HEK293 (cell line): ENCODE measurements around the gene ARHGAP15.
A peak's percentile ranks its signal among the peaks of the same experiment; 100 is the strongest.

ENCODE experiments used
- CTCF ChIA-PET: fragments of 350-600 bp; formaldehyde crosslinking; extraction: SDS; loops from one replicate; lab custom pipeline; 2021; ENCODE audit warnings: antibody characterized with exemption; lab: Yijun Ruan, JAX
- POLR2A ChIA-PET: fragments of 300-600 bp; formaldehyde crosslinking; extraction: SDS; loops from one replicate; lab custom pipeline; 2020; ENCODE audit warnings: antibody characterized with exemption, inconsistent platforms; lab: Yijun Ruan, JAX
- H3K27ac ChIP-seq: fragments of 200-500 bp; sonication (Bioruptor generic); 2 replicates; pipeline ENCODE4 v1.5.1; 2014; ENCODE audit warnings: low read depth, low read length, control low read depth, inconsistent platforms; ENCODE audit errors: extremely low read depth
- H3K36me3 ChIP-seq, 2 experiments: fragments of 200-500 bp in 1 of 2; sonication (Bioruptor generic) in 1 of 2; 1 replicate in 1 of 2; 2 replicates in 1 of 2; pipeline ENCODE4 v1.5.1; 2014 to 2017; ENCODE audit warnings: inconsistent platforms in 2 of 2, low read length in 2 of 2; ENCODE audit not compliant: control insufficient read depth in 2 of 2, insufficient read depth in 1 of 2
- H3K4me1 ChIP-seq: fragments of 200-500 bp; sonication (Bioruptor generic); 2 replicates; pipeline ENCODE4 v1.5.1; 2014; ENCODE audit warnings: mild to moderate bottlenecking, low read length, inconsistent platforms; ENCODE audit not compliant: control insufficient read depth, insufficient read depth
- H3K4me3 ChIP-seq: 2 replicates; pipeline ENCODE4 v1.5.1; 2011; ENCODE audit warnings: low read depth, mild to moderate bottlenecking, control low read depth, low read length, moderate library complexity
- H3K9me3 ChIP-seq: fragments of 200-500 bp; sonication (Bioruptor generic); 2 replicates; pipeline ENCODE4 v1.5.1; 2014; ENCODE audit warnings: low read depth, low read length, inconsistent platforms; ENCODE audit not compliant: control insufficient read depth, insufficient read depth
- BCL6B ChIP-seq: fragments of 450-650 bp; formaldehyde crosslinking; IDR thresholded peaks from 2 replicates; pipeline ENCODE4 v1.5.1; 2017; ENCODE audit warnings: missing biosample characterization, missing genetic modification characterization
- ELK4 ChIP-seq: IDR thresholded peaks from 2 replicates; pipeline ENCODE4 v1.6.1; 2011; ENCODE audit warnings: mild to moderate bottlenecking, low read depth, low read length, borderline replicate concordance
- GLI4 ChIP-seq: fragments of 450-650 bp; formaldehyde crosslinking; IDR thresholded peaks from 2 replicates; pipeline ENCODE4 v1.5.1; 2016; ENCODE audit warnings: missing biosample characterization, missing genetic modification characterization
- GLIS1 ChIP-seq: fragments of 450-650 bp; formaldehyde crosslinking; IDR thresholded peaks from 2 replicates; pipeline ENCODE4 v1.5.1; 2016; ENCODE audit warnings: missing biosample characterization, missing genetic modification characterization
- KLF10 ChIP-seq: fragments of 450-650 bp; IDR thresholded peaks from 2 replicates; pipeline ENCODE4 v1.5.1; 2018; ENCODE audit warnings: missing biosample characterization, mild to moderate bottlenecking, missing genetic modification characterization
- KLF16 ChIP-seq: fragments of 450-650 bp; formaldehyde crosslinking; IDR thresholded peaks from 2 replicates; pipeline ENCODE4 v1.5.1; 2017; ENCODE audit warnings: missing biosample characterization, missing genetic modification characterization
- KLF9 ChIP-seq: fragments of 450-650 bp; formaldehyde crosslinking; IDR thresholded peaks from 2 replicates; pipeline ENCODE4 v1.5.1; 2016; ENCODE audit warnings: missing biosample characterization, missing genetic modification characterization, low read depth
- ZNF157 ChIP-seq: fragments of 450-650 bp; formaldehyde crosslinking; IDR thresholded peaks from 2 replicates; pipeline ENCODE4 v1.5.1; 2016; ENCODE audit warnings: missing biosample characterization, missing genetic modification characterization
- ZNF248 ChIP-seq: fragments of 450-650 bp; formaldehyde crosslinking; IDR thresholded peaks from 2 replicates; pipeline ENCODE4 v1.5.1; 2017; ENCODE audit warnings: missing biosample characterization, missing genetic modification characterization
- ZNF311 ChIP-seq: fragments of 450-650 bp; formaldehyde crosslinking; IDR thresholded peaks from 2 replicates; pipeline ENCODE4 v1.5.1; 2017; ENCODE audit warnings: missing biosample characterization, missing genetic modification characterization, borderline replicate concordance
- ZNF48 ChIP-seq: fragments of 450-650 bp; formaldehyde crosslinking; IDR thresholded peaks from 2 replicates; pipeline ENCODE4 v1.5.1; 2016; ENCODE audit warnings: missing biosample characterization, missing genetic modification characterization
- ZNF654 ChIP-seq: fragments of 450-650 bp; formaldehyde crosslinking; IDR thresholded peaks from 2 replicates; pipeline ENCODE4 v1.5.1; 2016; ENCODE audit warnings: low read depth, missing biosample characterization, missing genetic modification characterization
- ZNF768 ChIP-seq: fragments of 450-650 bp; formaldehyde crosslinking; IDR thresholded peaks from 2 replicates; pipeline ENCODE4 v1.5.1; 2018; ENCODE audit warnings: missing biosample characterization, mild to moderate bottlenecking, missing genetic modification characterization
- TF ChIP-seq, protein P1 (sequence below): fragments of 450-650 bp; formaldehyde crosslinking; IDR thresholded peaks from 2 replicates; pipeline ENCODE4 v1.5.1; 2016; ENCODE audit warnings: missing biosample characterization, missing genetic modification characterization

The ARHGAP15 gene

GRCh38 chr2:143258126-143258892, 129.1 kb downstream of the ARHGAP15 start (continued):
- TF ChIP-seq ELK4 (no peak), GLIS1 (no peak), ZNF768 (tag by site-specific recombination) (no peak)

GRCh38 chr2:143259368-143259958, 130.2 kb downstream of the ARHGAP15 start:
- Histone ChIP-seq H3K36me3 (no peaks in the 10 kb centered on the region), H3K27ac (no peak overlapping the region), H3K9me3 (no peaks in the 10 kb centered on the region), H3K4me1 (no peaks in the 10 kb centered on the region), H3K4me3 (no peak overlapping the region)
- ChIA-PET POLR2A (no interaction called here), CTCF (interaction anchor here (0.5 to 4.6 kb wide), 40 partner anchors 9 to 1155 kb away, joined by 3 to 68 read pairs (median 4); no protein-coding TSS in a partner anchor)
- TF ChIP-seq ZNF248 (tag by site-specific recombination): no peak
- no peak for TF ChIP-seq ZNF311
- peak; percentile 77 for TF ChIP-seq ZNF654 (tag by site-specific recombination)
- TF ChIP-seq, protein P1, sequence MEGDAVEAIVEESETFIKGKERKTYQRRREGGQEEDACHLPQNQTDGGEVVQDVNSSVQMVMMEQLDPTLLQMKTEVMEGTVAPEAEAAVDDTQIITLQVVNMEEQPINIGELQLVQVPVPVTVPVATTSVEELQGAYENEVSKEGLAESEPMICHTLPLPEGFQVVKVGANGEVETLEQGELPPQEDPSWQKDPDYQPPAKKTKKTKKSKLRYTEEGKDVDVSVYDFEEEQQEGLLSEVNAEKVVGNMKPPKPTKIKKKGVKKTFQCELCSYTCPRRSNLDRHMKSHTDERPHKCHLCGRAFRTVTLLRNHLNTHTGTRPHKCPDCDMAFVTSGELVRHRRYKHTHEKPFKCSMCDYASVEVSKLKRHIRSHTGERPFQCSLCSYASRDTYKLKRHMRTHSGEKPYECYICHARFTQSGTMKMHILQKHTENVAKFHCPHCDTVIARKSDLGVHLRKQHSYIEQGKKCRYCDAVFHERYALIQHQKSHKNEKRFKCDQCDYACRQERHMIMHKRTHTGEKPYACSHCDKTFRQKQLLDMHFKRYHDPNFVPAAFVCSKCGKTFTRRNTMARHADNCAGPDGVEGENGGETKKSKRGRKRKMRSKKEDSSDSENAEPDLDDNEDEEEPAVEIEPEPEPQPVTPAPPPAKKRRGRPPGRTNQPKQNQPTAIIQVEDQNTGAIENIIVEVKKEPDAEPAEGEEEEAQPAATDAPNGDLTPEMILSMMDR (tag by site-specific recombination): peak; percentile 52; the same call in 1 of the 2 replicates

DNA sequence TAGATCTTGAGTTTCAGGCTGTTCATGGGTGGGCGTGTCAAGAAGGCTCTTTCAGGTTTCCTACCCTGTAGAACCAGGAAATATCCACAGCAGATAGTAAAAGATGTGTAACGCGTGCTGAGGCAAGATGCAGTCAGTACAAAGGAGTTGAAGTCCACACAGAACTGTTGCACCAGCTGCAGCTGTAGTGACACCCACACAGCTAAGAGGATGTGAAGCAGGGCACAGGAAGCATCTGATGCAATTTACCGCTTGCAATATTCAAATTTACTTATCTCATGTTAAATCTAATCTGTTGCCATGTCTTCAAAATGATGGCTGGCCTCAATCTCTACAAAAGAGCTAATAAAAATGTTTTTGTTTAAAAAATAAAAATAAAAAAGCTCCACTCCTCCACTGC, 132.8 kb downstream of the ARHGAP15 start:
- POLR2A ChIA-PET: interaction anchor here (0.6 kb wide), 1 partner anchor 110 kb away, joined by 4 read pairs; no protein-coding TSS in a partner anchor
- CTCF ChIA-PET: interaction anchor here (0.6 to 1.0 kb wide), 3 partner anchors 14 to 1824 kb away, joined by 3 read pairs; no protein-coding TSS in a partner anchor
- H3K4me1 ChIP-seq: no peaks in the 10 kb centered on the region

DNA sequence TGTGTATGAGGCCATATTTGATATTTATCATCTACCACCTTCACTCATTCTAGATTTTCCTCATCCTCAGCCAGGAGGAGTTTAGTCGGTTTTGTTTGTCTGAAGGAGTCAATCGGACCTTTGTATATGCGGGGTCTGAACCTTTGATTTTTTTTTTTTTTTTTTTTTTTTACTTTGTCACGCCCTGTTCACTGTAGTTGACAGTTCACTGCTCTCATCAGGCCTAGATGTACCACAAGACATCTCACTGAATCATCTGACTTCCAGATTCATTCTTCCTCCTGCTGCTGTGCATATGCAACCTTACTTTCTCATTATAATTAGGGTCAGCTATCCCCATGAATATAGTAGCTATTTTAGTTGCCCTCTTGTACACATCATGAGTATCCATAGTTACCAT, 133.2 kb downstream of the ARHGAP15 start:
- POLR2A ChIA-PET: interaction anchor here (0.6 kb wide), 1 partner anchor 110 kb away, joined by 4 read pairs; no protein-coding TSS in a partner anchor
- TF ChIP-seq BCL6B (tag by site-specific recombination) (no peak), ZNF157 (tag by site-specific recombination) (no peak), KLF16 (tag by site-specific recombination) (no peak), ZNF48 (tag by site-specific recombination) (no peak)
- no peak overlapping the region for H3K27ac ChIP-seq
- H3K36me3 ChIP-seq: no peaks in the 10 kb centered on the region
- H3K4me3 ChIP-seq: no peak overlapping the region
- CTCF ChIA-PET: interaction anchor here (0.7 to 1.0 kb wide), 2 partner anchors 14 to 101 kb away, joined by 3 read pairs; no protein-coding TSS in a partner anchor
- H3K9me3 ChIP-seq: no peaks in the 10 kb centered on the region
- H3K4me1 ChIP-seq: no peaks in the 10 kb centered on the region

More for the DNA sequence above, 132.8 kb downstream of the ARHGAP15 start:
- Histone ChIP-seq H3K9me3 (no peaks in the 10 kb centered on the region), H3K4me3 (no peak overlapping the region), H3K36me3 (no peaks in the 10 kb centered on the region), H3K27ac (no peak overlapping the region)
- TF ChIP-seq KLF9 (tag by site-specific recombination): peak; percentile 41; the same call in 1 of the 2 replicates
- no peak for TF ChIP-seq GLI4 (tag by site-specific recombination)
- 0 out of 2 replicates have a peak, but pooled peaks have one; percentile 12 for TF ChIP-seq KLF10 (tag by site-specific recombination)
